NCI-H446 treated with DMSO at 0.1 percent for 48 hours (cell line): Measurements from ENCODE around the gene SV2C.

Experiments
- DNase-seq: peaks from one replicate; lab custom pipeline; 2025; lab: John Stamatoyannopoulos, UW

SV2C gene

DNA sequence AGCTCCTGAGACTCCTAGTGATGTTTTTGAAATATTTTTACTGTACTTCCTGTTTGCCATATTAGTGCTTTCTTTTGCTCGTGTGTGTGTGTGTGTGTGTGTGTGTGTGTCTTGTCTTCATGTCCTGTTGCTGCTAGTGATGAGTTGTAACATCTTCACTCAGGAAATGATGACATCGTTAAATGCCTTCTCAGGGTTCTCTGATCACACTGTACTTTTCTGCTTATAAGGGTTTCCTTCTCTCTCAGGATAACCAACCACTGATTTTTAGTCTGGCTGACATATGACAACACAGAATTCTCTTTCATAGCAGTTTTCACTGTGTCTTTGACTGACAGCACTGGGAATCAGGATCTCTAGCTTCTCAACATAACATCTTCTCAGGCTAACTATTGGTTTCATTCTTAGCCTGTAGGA lies 16.1 kb downstream of the SV2C start:
- DNase-seq: no peak

GRCh38 chr5:76099756-76100155 lies 16.6 kb downstream of the SV2C start:
- no peak for DNase-seq

DNA sequence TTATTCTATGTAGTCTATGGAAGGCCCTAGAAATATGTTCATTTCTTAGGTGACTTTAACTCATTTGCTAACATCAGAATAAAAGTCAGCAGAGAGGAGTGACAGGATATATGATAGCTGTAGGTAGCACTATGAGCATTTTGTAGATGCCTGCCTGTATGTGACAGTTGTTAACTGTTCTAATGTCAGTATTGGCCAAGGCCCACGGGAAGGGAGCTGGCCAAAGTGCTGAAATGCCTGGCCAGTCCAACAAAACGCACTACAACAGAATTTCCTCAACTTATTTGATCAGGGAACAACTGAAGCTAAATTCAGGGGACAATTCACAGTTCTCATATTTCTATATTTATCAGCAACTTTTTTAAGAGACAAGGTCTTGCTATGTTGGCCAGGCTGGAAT lies 20.8 kb downstream of the SV2C start:
- no peak for DNase-seq

GRCh38 chr5:76106149-76106548 lies 23.0 kb downstream of the SV2C start:
- no peak for DNase-seq

DNA sequence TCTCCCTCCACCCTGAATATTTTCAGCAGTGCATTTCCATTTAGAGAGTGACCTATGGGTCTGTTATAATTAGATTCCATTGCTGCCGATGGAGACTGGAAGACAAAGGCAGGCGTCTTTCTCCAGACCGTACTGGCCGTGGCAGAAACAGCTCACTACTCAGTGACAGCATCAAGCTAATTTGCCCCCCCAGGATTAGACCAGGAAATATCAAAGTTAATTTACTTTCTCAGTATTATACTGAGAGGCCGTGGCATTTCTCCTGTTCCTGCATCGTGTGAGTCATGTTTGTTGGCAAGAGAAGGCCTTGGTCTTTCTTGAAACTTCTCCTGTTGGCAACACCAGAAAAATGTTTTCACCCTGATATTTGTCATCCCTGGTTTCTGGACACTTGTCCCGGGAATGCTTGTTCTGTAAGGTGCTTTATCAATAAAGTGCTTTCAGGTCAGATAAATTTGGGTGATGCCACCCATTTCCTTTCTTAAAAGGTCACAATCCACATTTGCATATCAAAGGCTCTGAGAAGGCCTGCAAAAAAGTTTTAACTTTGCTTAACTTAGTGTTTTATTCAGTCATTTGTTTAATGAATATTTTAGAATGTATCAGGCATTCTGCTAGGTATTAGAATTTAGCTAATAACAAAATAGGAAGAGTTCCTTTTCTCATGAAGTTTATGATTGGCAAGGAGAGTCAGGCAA lies 28.4 kb downstream of the SV2C start:
- DNase-seq: no peak

- no peak for DNase-seq
These were observed 29.9 kb downstream of the SV2C start for GRCh38 chr5:76113103-76113502.

GRCh38 chr5:76114179-76114851 lies 31.1 kb downstream of the SV2C start:
- DNase-seq: no peak

DNA sequence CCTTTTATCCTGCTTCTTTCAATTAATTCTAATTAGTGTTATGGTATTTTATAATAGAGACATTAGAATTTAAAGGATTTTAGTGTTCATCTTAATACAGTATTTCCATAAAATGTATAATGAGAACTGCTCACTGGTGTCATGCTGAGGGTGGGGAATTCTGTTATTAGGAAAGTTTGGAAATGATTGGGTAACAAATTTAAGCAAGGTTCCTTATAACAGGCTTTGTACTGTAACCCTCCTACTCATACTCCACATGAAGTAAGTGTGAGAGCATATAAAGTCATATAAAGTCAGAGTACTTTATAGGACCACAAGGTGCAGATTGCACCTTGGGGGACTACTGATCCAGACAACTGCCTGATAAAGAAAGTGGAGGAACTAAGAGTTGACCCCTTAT lies 42.2 kb downstream of the SV2C start:
- no peak for DNase-seq

- no peak for DNase-seq
These were observed 42.7 kb downstream of the SV2C start for GRCh38 chr5:76125888-76126287.

DNA sequence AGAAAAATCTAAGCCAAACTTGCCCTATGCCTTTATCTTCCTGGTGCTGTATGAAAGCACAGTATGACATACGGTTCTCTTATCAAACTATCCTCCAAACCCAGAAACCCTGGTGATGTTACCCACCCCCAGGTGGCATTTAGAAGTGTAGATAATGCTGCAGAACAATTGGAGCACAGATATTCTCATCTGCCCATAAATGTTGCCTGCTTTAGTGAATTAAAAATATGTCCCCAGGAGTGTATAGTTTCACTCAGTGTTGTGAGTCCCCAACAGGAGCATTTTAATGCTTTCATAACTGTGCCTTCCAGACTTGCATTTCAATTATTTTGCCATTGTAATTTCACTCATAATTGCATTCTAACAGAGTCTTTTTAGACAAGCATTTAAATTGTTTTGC lies 50.8 kb downstream of the SV2C start:
- no peak for DNase-seq

- no peak for DNase-seq
These were observed 51.5 kb downstream of the SV2C start for GRCh38 chr5:76134646-76135045.

GRCh38 chr5:76137887-76138542 lies 54.8 kb downstream of the SV2C start:
- no peak for DNase-seq

- DNase-seq: no peak
These were observed 60.7 kb downstream of the SV2C start for GRCh38 chr5:76143884-76144283.

DNA sequence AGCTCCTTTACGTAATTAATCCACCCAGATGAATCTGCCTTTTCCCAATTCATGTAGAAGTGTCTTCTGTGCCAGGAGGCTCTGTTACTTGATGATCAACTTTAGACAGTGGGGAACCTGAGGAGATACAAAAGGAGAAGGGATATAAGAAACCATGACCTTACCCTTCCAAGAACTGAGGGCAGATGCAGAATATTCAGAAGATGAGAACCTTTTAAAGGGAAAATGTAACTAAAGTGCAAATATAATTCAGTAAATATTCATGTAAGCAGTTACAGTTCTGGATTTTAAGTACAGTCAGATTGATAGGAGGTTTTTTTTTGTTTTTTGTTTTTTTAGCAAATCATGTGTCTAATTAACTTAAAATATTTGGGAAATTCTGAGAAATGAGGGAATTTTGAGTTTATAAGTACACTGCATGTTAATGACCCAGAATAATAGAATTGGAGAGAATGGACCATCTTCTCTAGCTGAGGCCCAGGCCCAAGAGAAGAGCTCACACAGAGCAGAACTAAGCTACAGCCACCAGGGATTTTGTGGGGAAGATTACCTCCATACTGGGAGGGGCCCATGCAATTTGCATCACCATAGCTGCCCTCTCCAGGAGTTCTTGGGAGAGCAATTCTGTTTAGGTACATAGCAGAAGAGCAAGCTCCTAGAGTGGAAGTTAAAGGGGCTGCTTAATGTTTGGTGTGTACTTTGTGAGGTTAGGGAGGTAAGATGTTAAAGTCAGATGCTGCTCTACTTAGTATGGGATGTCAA lies 61.5 kb downstream of the SV2C start:
- no peak for DNase-seq

- no peak for DNase-seq
These were observed 62.8 kb downstream of the SV2C start for GRCh38 chr5:76145945-76146344.

- no peak for DNase-seq
These were observed 66.5 kb downstream of the SV2C start for GRCh38 chr5:76149636-76150035.

DNA sequence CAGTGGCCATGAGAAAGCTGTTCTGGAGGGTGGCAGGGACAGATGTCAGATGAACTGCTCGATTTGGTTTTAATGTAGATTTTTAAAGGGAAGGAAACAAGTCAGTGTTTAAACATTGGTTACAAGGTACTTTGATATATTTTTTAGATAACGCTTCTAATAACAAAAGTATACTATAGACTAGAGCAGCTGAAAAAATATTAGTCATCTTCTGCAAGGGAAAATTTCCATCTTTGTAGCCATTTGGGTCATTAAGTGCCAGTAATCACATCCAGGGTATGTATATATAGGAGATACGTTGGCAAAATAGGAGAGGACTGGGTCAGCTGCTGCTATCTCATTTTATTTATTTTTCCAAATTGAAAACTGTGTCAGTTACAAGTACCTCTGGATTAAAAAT lies 69.0 kb downstream of the SV2C start:
- no peak for DNase-seq

DNA sequence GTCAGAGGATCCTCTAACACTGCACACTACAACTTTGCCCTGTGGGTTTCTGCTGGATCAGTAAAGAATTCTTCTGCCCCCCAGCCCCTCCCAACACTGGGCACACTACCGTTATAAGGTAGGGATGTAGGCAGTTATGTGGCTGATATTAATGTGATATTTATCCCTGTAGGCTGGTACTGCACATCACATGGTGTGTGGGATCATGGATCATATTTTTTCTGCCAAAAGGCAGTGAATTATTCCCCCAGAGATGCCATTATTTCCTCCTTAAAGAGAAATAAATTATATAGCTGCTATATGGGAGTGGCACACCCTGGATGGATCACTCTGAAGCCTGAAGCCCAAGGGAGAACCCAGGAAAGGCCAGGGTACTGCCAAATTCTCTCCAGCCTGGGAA lies 69.5 kb downstream of the SV2C start:
- no peak for DNase-seq

- DNase-seq: no peak
These were observed 70.1 kb downstream of the SV2C start for GRCh38 chr5:76153271-76153670.

DNA sequence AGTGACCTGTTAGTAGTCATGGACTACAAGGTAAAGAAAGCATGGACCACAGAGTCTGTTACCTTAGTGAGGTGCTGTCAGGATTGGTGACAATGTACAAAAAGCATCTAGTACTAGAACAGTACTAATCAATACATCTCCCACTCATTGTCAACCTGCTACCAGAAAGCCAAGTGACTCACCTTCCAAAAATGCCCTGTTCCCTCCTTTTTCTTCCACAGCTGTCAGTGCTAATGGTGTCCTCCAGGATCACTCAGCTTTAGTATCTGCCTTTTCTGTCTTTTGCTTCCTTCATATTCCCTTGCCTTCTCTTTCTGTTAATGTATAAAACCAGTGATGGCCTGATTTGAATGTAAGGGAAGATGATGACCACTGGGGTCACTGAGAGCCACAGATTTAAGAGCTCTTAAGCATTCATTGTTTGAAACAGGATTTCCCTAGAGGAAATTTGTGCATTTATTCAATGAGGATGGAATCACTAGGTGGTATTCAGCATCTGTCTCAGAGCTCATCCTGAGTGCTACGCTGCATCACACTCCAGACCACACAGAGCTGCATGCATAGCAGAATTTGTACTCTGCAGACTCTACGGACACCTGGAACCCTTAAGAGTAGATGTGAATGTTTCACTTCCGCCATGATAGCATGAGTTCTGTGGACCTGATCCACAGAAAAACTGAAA lies 71.0 kb downstream of the SV2C start:
- no peak for DNase-seq

- no peak for DNase-seq
These were observed 72.4 kb downstream of the SV2C start for GRCh38 chr5:76155536-76155935.

GRCh38 chr5:76162335-76162734 lies 79.2 kb downstream of the SV2C start:
- no peak for DNase-seq
